HepG2 (cell line): ENCODE measurements around the gene GPR55. TPM values are rescaled to one million over a fixed set of nuclear protein-coding genes. Genes with fewer than 3 reads are reported as not detected.

Source experiments
- ATAC-seq: fragments of 200-7000 bp; cut with Tn5 transposase; 3 replicates; pipeline ENCODE4 v1.9.1; 2020; ENCODE audit warnings: mild to moderate bottlenecking, moderate library complexity
- BruUV-seq: library from RNA; stranded (reverse); fragments of 400-500 nt; replicated peaks from 2 replicates; lab custom pipeline; 2021; lab: Mats Ljungman, UMichigan
- CTCF ChIA-PET: fragments of 300-600 bp; formaldehyde crosslinking; extraction: SDS; loops from one replicate; lab custom pipeline; 2021; ENCODE audit warnings: low total read pairs, inconsistent platforms, low intra/inter-chr PET ratio; lab: Yijun Ruan, JAX
- POLR2A ChIA-PET: fragments of 350-600 bp; sonication (Branson Sonifier 250); formaldehyde crosslinking; loops from one replicate; lab custom pipeline; 2020; ENCODE audit warnings: antibody characterized with exemption, inconsistent platforms; lab: Yijun Ruan, JAX
- DNase-seq: peaks from one replicate; pipeline ENCODE4 v3.0.0-alpha.2; 2015; ENCODE audit warnings: low spot score
- FAIRE-seq: peaks from 3 replicates; lab custom pipeline; 2011; peaks lifted over from hg19 to GRCh38; lab: Jason Lieb, UNC
- H2AFZ ChIP-seq: one replicate; pipeline ENCODE4 v1.6.1; 2011; ENCODE audit warnings: low read length, inconsistent platforms
- H3K27ac ChIP-seq: fragments of 300-600 bp; 3 replicates; pipeline ENCODE4 v1.8.0; 2011; ENCODE audit warnings: mixed run types, mild to moderate bottlenecking, mixed read lengths, low read length, inconsistent platforms; ENCODE audit not compliant: insufficient read depth; ENCODE audit errors: extremely low read length
- H3K27me3 ChIP-seq, 2 experiments: fragments of 200-600 bp in 1 of 2; 2 replicates in 1 of 2; 3 replicates in 1 of 2; pipeline versions ENCODE4 v1.6.0 to v1.8.0; 2011; ENCODE audit warnings: low read length in 2 of 2, mild to moderate bottlenecking in 2 of 2, moderate library complexity in 2 of 2, inconsistent platforms in 1 of 2; ENCODE audit not compliant: insufficient read depth in 2 of 2, control insufficient read depth in 1 of 2
- H3K36me3 ChIP-seq, 2 experiments: fragments of 200-600 bp in 1 of 2; replicated peaks in 1 of 2; 2 replicates in 1 of 2; 3 replicates in 1 of 2; pipeline versions ENCODE4 v1.5.1 to v1.8.0; 2011; ENCODE audit warnings: low read length in 2 of 2, inconsistent platforms in 1 of 2; ENCODE audit not compliant: insufficient read depth in 2 of 2, control insufficient read depth in 1 of 2
- H3K4me1 ChIP-seq: 2 replicates; pipeline ENCODE4 v1.5.1; 2012; ENCODE audit warnings: low read length, inconsistent platforms; ENCODE audit not compliant: insufficient read depth
- H3K4me2 ChIP-seq: 2 replicates; pipeline ENCODE4 v1.6.0; 2011; ENCODE audit warnings: low read depth, low read length, inconsistent platforms
- H3K4me3 ChIP-seq, 3 experiments: fragments of 200-600 bp in 1 of 3; sonication (generic), shearing (Covaris generic) in 1 of 3; replicated peaks in 1 of 3; 2 replicates each; pipeline ENCODE4 v1.5.1; 2011 to 2016; ENCODE audit warnings: low read length in 3 of 3, inconsistent platforms in 2 of 3, low read depth in 2 of 3, mild to moderate bottlenecking in 2 of 3, control low read depth in 1 of 3, mixed read lengths in 1 of 3; ENCODE audit not compliant: insufficient read depth in 1 of 3
- H3K79me2 ChIP-seq: one replicate; pipeline ENCODE4 v1.6.1; 2011; ENCODE audit warnings: low read length, inconsistent platforms; ENCODE audit not compliant: insufficient read depth
- H3K9ac ChIP-seq: 2 replicates; pipeline ENCODE4 v1.6.0; 2011; ENCODE audit warnings: mild to moderate bottlenecking, low read depth, low read length, inconsistent platforms; ENCODE audit not compliant: insufficient read depth
- H3K9me3 ChIP-seq: 2 replicates; pipeline ENCODE4 v1.5.1; 2012; ENCODE audit warnings: mild to moderate bottlenecking, low read length
- H4K20me1 ChIP-seq: 2 replicates; pipeline ENCODE4 v1.6.0; 2011; ENCODE audit warnings: inconsistent platforms, mild to moderate bottlenecking, low read length, moderate library complexity; ENCODE audit not compliant: insufficient read depth
- AGO2 ChIP-seq: fragments of 200-400 bp; formaldehyde crosslinking; optimal IDR thresholded peaks from 2 replicates; pipeline ENCODE3; 2017; ENCODE audit warnings: mild to moderate bottlenecking, low read depth, low read length, moderate library complexity
- DNMT1 ChIP-seq: sonication (generic); formaldehyde crosslinking; IDR thresholded peaks from 2 replicates; pipeline ENCODE4 v1.5.1; 2020; ENCODE audit warnings: mild to moderate bottlenecking, missing genetic modification reagents
- HOXA7 ChIP-seq: sonication (generic); formaldehyde crosslinking; IDR thresholded peaks from 2 replicates; pipeline ENCODE4 v1.8.1; 2022; ENCODE audit warnings: mild to moderate bottlenecking, missing genetic modification reagents, moderate library complexity
- IRF1 ChIP-seq: sonication (generic); formaldehyde crosslinking; IDR thresholded peaks from 2 replicates; pipeline ENCODE4 v1.4.0; 2020; ENCODE audit warnings: low read depth, mild to moderate bottlenecking, missing genetic modification reagents
- MAF1 ChIP-seq: sonication (generic); formaldehyde crosslinking; IDR thresholded peaks from 2 replicates; pipeline ENCODE4 v1.5.0; 2020; ENCODE audit warnings: missing genetic modification reagents, borderline replicate concordance
- MBNL3 ChIP-seq: fragments of 250-450 bp; sonication (Bioruptor Pico); conservative IDR thresholded peaks from 2 replicates; pipeline ENCODE4 v1.8.0; 2022; ENCODE audit warnings: mild to moderate bottlenecking, inconsistent platforms
- MED13 ChIP-seq: sonication (generic); formaldehyde crosslinking; IDR thresholded peaks from 2 replicates; pipeline ENCODE4 v1.5.0; 2020; ENCODE audit warnings: missing genetic modification reagents
- NFYC ChIP-seq: IDR thresholded peaks from 2 replicates; pipeline ENCODE4 v1.6.1; 2016; ENCODE audit warnings: missing genetic modification reagents, missing compliant biosample characterization
- ONECUT2 ChIP-seq: sonication (generic); formaldehyde crosslinking; IDR thresholded peaks from 2 replicates; pipeline ENCODE4 v1.4.0; 2020; ENCODE audit warnings: missing genetic modification reagents
- PHF8 ChIP-seq: sonication (generic); formaldehyde crosslinking; IDR thresholded peaks from 2 replicates; pipeline ENCODE4 v1.5.0; 2020; ENCODE audit warnings: missing genetic modification reagents
- POGZ ChIP-seq: sonication (generic); formaldehyde crosslinking; IDR thresholded peaks from 2 replicates; pipeline ENCODE4 v1.4.0; 2020; ENCODE audit warnings: mild to moderate bottlenecking, missing genetic modification reagents
- RBM22 ChIP-seq: fragments of 200-400 bp; formaldehyde crosslinking; optimal IDR thresholded peaks from 2 replicates; pipeline ENCODE3; 2017; ENCODE audit warnings: mild to moderate bottlenecking, low read length, moderate library complexity
- TARDBP ChIP-seq: sonication (generic); formaldehyde crosslinking; IDR thresholded peaks from 2 replicates; pipeline ENCODE4 v1.8.0; 2022; ENCODE audit warnings: mild to moderate bottlenecking, missing genetic modification reagents
- TOPORS ChIP-seq: sonication (generic); formaldehyde crosslinking; IDR thresholded peaks from 2 replicates; pipeline ENCODE4 v1.8.0; 2023; ENCODE audit warnings: mild to moderate bottlenecking, missing genetic modification reagents
- TP53 ChIP-seq: sonication (generic); formaldehyde crosslinking; conservative IDR thresholded peaks from 2 replicates; pipeline ENCODE4 v1.4.0; 2020; ENCODE audit warnings: missing genetic modification reagents
- ZNF326 ChIP-seq: sonication (generic); formaldehyde crosslinking; IDR thresholded peaks from 2 replicates; pipeline ENCODE4 v1.4.0; 2020; ENCODE audit warnings: missing genetic modification reagents, borderline replicate concordance
- ZNF609 ChIP-seq: sonication (generic); formaldehyde crosslinking; IDR thresholded peaks from 2 replicates; pipeline ENCODE4 v1.4.0; 2020; ENCODE audit warnings: mild to moderate bottlenecking, missing genetic modification reagents, borderline replicate concordance
- ZNF788 ChIP-seq: sonication (generic); formaldehyde crosslinking; IDR thresholded peaks from 2 replicates; pipeline ENCODE4 v1.5.0; 2020; ENCODE audit warnings: mild to moderate bottlenecking, missing genetic modification reagents, borderline replicate concordance
- WGBS: methylation state at CpG from one replicate; pipeline ENCODE4 v1.1.6; 2017; ENCODE audit warnings: low lambda C conversion rate; 5-methylcytosine and 5-hydroxymethylcytosine counted together
- in situ Hi-C: cut with HindIII; loops from 2 replicates; pipeline ENCODE4 v1.10.0; 2017; ENCODE audit warnings: low pct_unique_long_range_greater_than_20kb; ENCODE audit not compliant: extremely low pct_ligation_motif_present
- intact Hi-C: fragments of 100-400 bp; cut with micrococcal nuclease; formaldehyde crosslinking; loops from one replicate; pipeline ENCODE4 v1.10.0; 2022; ENCODE audit not compliant: unreplicated experiment
- polyA plus RNA-seq, 8 experiments: library from polyadenylated mRNA; depleted of rRNA in 3 of 8; stranded (reverse) in 7 of 8; unstranded in 1 of 8; fragments of >200 nt; fragmentation: Illumina TruSeq in 4 of 8; extraction: Trizol in 4 of 8; gene quantifications; 2 replicates each; pipeline versions ENCODE4 v1.2.1 to v1.2.3, GENCODE V29; 2011 to 2016; ENCODE audit warnings: low read depth in 4 of 8, missing spikeins in 1 of 8, mixed read lengths in 1 of 8; ENCODE audit not compliant: insufficient read depth in 1 of 8
- total RNA-seq, 5 experiments: library from RNA; depleted of rRNA; stranded (reverse); fragments of >200 nt; fragmentation: Illumina TruSeq; extraction: Trizol; gene quantifications; 2 replicates each; pipeline ENCODE4 v1.2.3, GENCODE V29; 2016; ENCODE audit warnings: low read depth in 1 of 5
- TF ChIP-seq, protein P1 (sequence below): sonication (generic); formaldehyde crosslinking; IDR thresholded peaks from 2 replicates; pipeline ENCODE4 v1.4.0; 2020; ENCODE audit warnings: missing genetic modification reagents, borderline replicate concordance

The GPR55 gene
- total and polyA plus RNA-seq, 2 of the 13 experiments (the other 11 are each of a cell fraction or from before 2014, with no cell fraction given) = not detected

GRCh38 chr2:230969659-230970015 lies 44.6 kb upstream of the GPR55 start:
- Histone ChIP-seq H3K27ac (no peak overlapping the region), H3K27me3 (peaks cover 0 to 4% of the 10 kb centered on the region in 2 experiments; a peak in 1 of 5 replicates), H3K79me2 (no peaks in the 10 kb centered on the region), H3K9me3 (no peaks in the 10 kb centered on the region), H3K9ac (no peak overlapping the region), H4K20me1 (no peaks in the 10 kb centered on the region), H2AFZ (peak overlapping the region; percentile 95), H3K36me3 (no peaks in the 10 kb centered on the region), H3K4me1 (peaks cover 18% of the 10 kb centered on the region), H3K4me3 (peak overlapping the region; percentile 71 to 77 (median 72)), H3K4me2 (peak overlapping the region; percentile 99)
- intact Hi-C loops = no loop called here
- ChIA-PET CTCF (no interaction called here), POLR2A (no interaction called here)
- no TSS peak for BruUV-seq
- DNase-seq (no peak), ATAC-seq (peak; percentile 57), FAIRE-seq (no peak)
- WGBS = 4% methylated on average over 2 of the region's 2 CpGs
- in situ Hi-C loops = no loop called here
- TF ChIP-seq NFYC = no peak
- TF ChIP-seq MED13 (CRISPR knock-in tag) = no peak
- no peak for TF ChIP-seq TP53 (CRISPR knock-in tag)
- no peak for TF ChIP-seq ZNF609 (CRISPR knock-in tag)
- TF ChIP-seq DNMT1 (CRISPR knock-in tag) = no peak
- no peak for TF ChIP-seq ZNF788
- TF ChIP-seq IRF1 (CRISPR knock-in tag) = no peak
- no peak for TF ChIP-seq AGO2
- 0 out of 2 replicates have a peak, but pooled peaks have one; percentile 21 for TF ChIP-seq POGZ (CRISPR knock-in tag)
- TF ChIP-seq HOXA7 (CRISPR knock-in tag) = 0 out of 2 replicates have a peak, but pooled peaks have one; percentile 11
- TF ChIP-seq MBNL3 (CRISPR knock-in tag) = no peak
- TF ChIP-seq TARDBP (CRISPR knock-in tag) = no peak
- no peak for TF ChIP-seq ZNF326 (CRISPR knock-in tag)
- TF ChIP-seq MAF1 (CRISPR knock-in tag) = no peak
- TF ChIP-seq TOPORS (CRISPR knock-in tag) = no peak
- no peak for TF ChIP-seq ONECUT2
- TF ChIP-seq PHF8 (CRISPR knock-in tag) = peak; percentile 1; the same call in 1 of the 2 replicates
- TF ChIP-seq, protein P1, sequence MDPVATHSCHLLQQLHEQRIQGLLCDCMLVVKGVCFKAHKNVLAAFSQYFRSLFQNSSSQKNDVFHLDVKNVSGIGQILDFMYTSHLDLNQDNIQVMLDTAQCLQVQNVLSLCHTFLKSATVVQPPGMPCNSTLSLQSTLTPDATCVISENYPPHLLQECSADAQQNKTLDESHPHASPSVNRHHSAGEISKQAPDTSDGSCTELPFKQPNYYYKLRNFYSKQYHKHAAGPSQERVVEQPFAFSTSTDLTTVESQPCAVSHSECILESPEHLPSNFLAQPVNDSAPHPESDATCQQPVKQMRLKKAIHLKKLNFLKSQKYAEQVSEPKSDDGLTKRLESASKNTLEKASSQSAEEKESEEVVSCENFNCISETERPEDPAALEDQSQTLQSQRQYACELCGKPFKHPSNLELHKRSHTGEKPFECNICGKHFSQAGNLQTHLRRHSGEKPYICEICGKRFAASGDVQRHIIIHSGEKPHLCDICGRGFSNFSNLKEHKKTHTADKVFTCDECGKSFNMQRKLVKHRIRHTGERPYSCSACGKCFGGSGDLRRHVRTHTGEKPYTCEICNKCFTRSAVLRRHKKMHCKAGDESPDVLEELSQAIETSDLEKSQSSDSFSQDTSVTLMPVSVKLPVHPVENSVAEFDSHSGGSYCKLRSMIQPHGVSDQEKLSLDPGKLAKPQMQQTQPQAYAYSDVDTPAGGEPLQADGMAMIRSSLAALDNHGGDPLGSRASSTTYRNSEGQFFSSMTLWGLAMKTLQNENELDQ (CRISPR knock-in tag) = no peak
- no peak for TF ChIP-seq RBM22
